ENCODE measurements around the gene FRMD4B.

FRMD4B gene

GRCh38 chr3:69180869-69181591, 204.9 kb downstream of the FRMD4B start:
- no peak for DNase-seq (ENCODE audit: insufficient read length, low spot score)

GRCh38 chr3:69179740-69180372, 206.0 kb downstream of the FRMD4B start:
- FAIRE-seq (no peak), DNase-seq (ENCODE audit: insufficient read length, low spot score) (no peak)

More at GRCh38 chr3:69180869-69181591, 204.9 kb downstream of the FRMD4B start:
- no peak for FAIRE-seq

- DNase-seq (ENCODE audit: insufficient read length, low spot score), result no peak
- FAIRE-seq, result no peak
Measured at GRCh38 chr3:69178838-69179739, 206.8 kb downstream of the FRMD4B start.

GRCh38 chr3:69178082-69178481, 207.8 kb downstream of the FRMD4B start:
- DNase-seq (ENCODE audit: insufficient read length, low spot score) (no peak), FAIRE-seq (no peak)

- no peak for DNase-seq (ENCODE audit: insufficient read length, low spot score)
- no peak for FAIRE-seq
Measured at GRCh38 chr3:69174871-69175737, 210.8 kb downstream of the FRMD4B start.

- FAIRE-seq, result no peak
- no peak for DNase-seq (ENCODE audit: insufficient read length, low spot score)
Measured at GRCh38 chr3:69174445-69174844, 211.4 kb downstream of the FRMD4B start.

- DNase-seq (ENCODE audit: insufficient read length, low spot score), result no peak
- FAIRE-seq, result no peak
Measured at GRCh38 chr3:69172058-69172457, 213.8 kb downstream of the FRMD4B start.

- no peak for FAIRE-seq
- DNase-seq (ENCODE audit: insufficient read length, low spot score), result no peak
Measured at GRCh38 chr3:69166446-69166845, 219.4 kb downstream of the FRMD4B start.

- FAIRE-seq (no peak), DNase-seq (ENCODE audit: insufficient read length, low spot score) (no peak)
Measured at GRCh38 chr3:69165744-69166143, 220.1 kb downstream of the FRMD4B start.

GRCh38 chr3:69164296-69164695, 221.6 kb downstream of the FRMD4B start:
- DNase-seq (ENCODE audit: insufficient read length, low spot score) (no peak), FAIRE-seq (no peak)

- no peak for FAIRE-seq
- no peak for DNase-seq (ENCODE audit: insufficient read length, low spot score)
Measured at GRCh38 chr3:69162308-69162980, 223.4 kb downstream of the FRMD4B start.

GRCh38 chr3:69161587-69162307, 224.1 kb downstream of the FRMD4B start:
- DNase-seq (ENCODE audit: insufficient read length, low spot score) (peak; percentile 28), FAIRE-seq (peak; percentile 96)

- FAIRE-seq (no peak), DNase-seq (ENCODE audit: insufficient read length, low spot score) (no peak)
Measured at GRCh38 chr3:69160525-69160924, 225.4 kb downstream of the FRMD4B start.

GRCh38 chr3:69160107-69160506, 225.8 kb downstream of the FRMD4B start:
- FAIRE-seq, result no peak

GRCh38 chr3:69149586-69149985, 236.3 kb downstream of the FRMD4B start:
- no peak for FAIRE-seq

More at GRCh38 chr3:69160107-69160506, 225.8 kb downstream of the FRMD4B start:
- DNase-seq (ENCODE audit: insufficient read length, low spot score), result no peak

GRCh38 chr3:69145688-69146087, 240.2 kb downstream of the FRMD4B start:
- no peak for FAIRE-seq
- no peak for DNase-seq (ENCODE audit: insufficient read length, low spot score)

More at GRCh38 chr3:69149586-69149985, 236.3 kb downstream of the FRMD4B start:
- no peak for DNase-seq (ENCODE audit: insufficient read length, low spot score)

- DNase-seq (ENCODE audit: insufficient read length, low spot score) (no peak), FAIRE-seq (no peak)
Measured at GRCh38 chr3:69144631-69145245, 241.2 kb downstream of the FRMD4B start.

- no peak for DNase-seq (ENCODE audit: insufficient read length, low spot score)
- no peak for FAIRE-seq
Measured at GRCh38 chr3:69143612-69144011, 242.3 kb downstream of the FRMD4B start.

Measured in GM19239 (cell line).